Smooth muscle cell (in vitro differentiated cells): ENCODE data around the gene DCK. TPM values are rescaled to one million over a fixed set of nuclear protein-coding genes. Genes with fewer than 3 reads are reported as not detected.

Source experiments
- DNase-seq: peaks from one replicate; lab custom pipeline; 2025; ENCODE audit not compliant: unreplicated experiment; lab: John Stamatoyannopoulos, UW
- H2AFZ ChIP-seq: fragments of 200-600 bp; sonication (generic); 2 replicates; pipeline ENCODE4 v1.6.0; 2016; ENCODE audit warnings: antibody characterized with exemption, low read depth, mild to moderate bottlenecking
- H3F3A ChIP-seq: fragments of 200-600 bp; sonication (generic); 2 replicates; pipeline ENCODE4 v1.6.0; 2017; ENCODE audit warnings: antibody characterized with exemption, low read depth
- H3K27ac ChIP-seq: fragments of 200-600 bp; sonication (generic); 2 replicates; pipeline ENCODE4 v1.5.1; 2016; ENCODE audit warnings: low read depth, mild to moderate bottlenecking
- H3K27me3 ChIP-seq: fragments of 200-600 bp; sonication (generic); 2 replicates; pipeline ENCODE4 v1.6.1; 2016; ENCODE audit warnings: low read depth, mild to moderate bottlenecking
- H3K36me3 ChIP-seq: fragments of 200-600 bp; sonication (generic); 2 replicates; pipeline ENCODE4 v1.5.1; 2016; ENCODE audit warnings: low read depth
- H3K4me1 ChIP-seq: fragments of 200-600 bp; sonication (generic); 2 replicates; pipeline ENCODE4 v1.5.1; 2016; ENCODE audit warnings: low read depth
- H3K4me2 ChIP-seq: fragments of 200-600 bp; sonication (generic); 2 replicates; pipeline ENCODE4 v1.6.0; 2016; ENCODE audit warnings: mild to moderate bottlenecking
- H3K4me3 ChIP-seq: fragments of 200-600 bp; sonication (generic); 2 replicates; pipeline ENCODE4 v1.5.1; 2016; ENCODE audit warnings: mild to moderate bottlenecking
- H3K79me2 ChIP-seq: fragments of 200-600 bp; sonication (generic); 2 replicates; pipeline ENCODE4 v1.6.0; 2016; ENCODE audit warnings: low read depth, mild to moderate bottlenecking
- H3K9ac ChIP-seq: fragments of 200-600 bp; sonication (generic); 2 replicates; pipeline ENCODE4 v1.6.0; 2016; ENCODE audit warnings: low read depth
- H3K9me3 ChIP-seq: fragments of 200-600 bp; sonication (generic); replicated peaks from 2 replicates; pipeline ENCODE4 v1.5.1; 2016; ENCODE audit warnings: low read depth
- H4K20me1 ChIP-seq: fragments of 200-600 bp; sonication (generic); 2 replicates; pipeline ENCODE4 v1.6.0; 2016; ENCODE audit warnings: low read depth
- WGBS: methylation state at CpG from one replicate; pipeline ENCODE4 v1.1.7; 2016; ENCODE audit warnings: low lambda C conversion rate; 5-methylcytosine and 5-hydroxymethylcytosine counted together
- polyA plus RNA-seq: library from polyadenylated mRNA; unstranded; fragments of >200 nt; fragmentation: Nextera tagmentation; extraction: Ambion mirVana; gene quantifications from 2 replicates; pipeline ENCODE4 v1.2.1, GENCODE V29; 2016
- total RNA-seq: library from RNA; depleted of rRNA; stranded (reverse); fragments of >200 nt; gene quantifications from 2 replicates; pipeline ENCODE4 v1.2.3, GENCODE V29; 2014
- TF ChIP-seq, protein P1 (sequence below): fragments of 200-600 bp; sonication (generic); IDR thresholded peaks from 2 replicates; pipeline ENCODE4 v1.5.1; 2017; ENCODE audit warnings: borderline replicate concordance, mild to moderate bottlenecking, antibody characterized with exemption; ENCODE audit not compliant: insufficient read depth, poor library complexity, severe bottlenecking

DCK gene
- total and polyA plus RNA-seq, 2 experiments from 2014 or later, result 18.8 to 28.9 TPM

DNA sequence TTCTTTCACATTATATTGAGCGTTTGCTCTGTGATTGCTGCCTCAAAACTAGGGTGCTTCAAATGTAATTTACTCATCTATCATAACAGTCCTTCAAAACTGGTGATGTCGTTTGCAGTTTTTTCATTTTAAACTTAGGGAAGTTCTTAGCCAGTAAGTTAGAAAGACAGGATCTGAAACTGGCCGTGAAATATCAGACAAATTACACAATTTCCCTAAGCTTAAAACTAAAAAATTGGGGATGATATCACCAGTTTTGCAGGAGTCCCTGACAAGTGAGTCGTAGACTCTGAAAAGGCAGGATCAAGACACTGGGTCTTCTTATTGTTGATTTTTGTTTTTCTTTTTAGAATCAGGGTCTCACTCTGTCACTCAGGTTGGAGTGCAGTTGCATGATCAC is 46.5 kb upstream of the DCK start:
- H4K20me1 ChIP-seq, result peaks cover 78% of the 10 kb centered on the region
- H3K27me3 ChIP-seq, result no peaks in the 10 kb centered on the region
- no peak overlapping the region for H3K9ac ChIP-seq
- no peaks in the 10 kb centered on the region for H3K36me3 ChIP-seq
- peaks cover 3% of the 10 kb centered on the region for H3F3A ChIP-seq
- no peak overlapping the region for H3K4me3 ChIP-seq
- H3K27ac ChIP-seq, result no peak overlapping the region
- H3K79me2 ChIP-seq, result peaks cover 77% of the 10 kb centered on the region
- H3K4me1 ChIP-seq, result peaks cover 9% of the 10 kb centered on the region
- H3K9me3 ChIP-seq, result no peaks in the 10 kb centered on the region
- TF ChIP-seq, protein P1, sequence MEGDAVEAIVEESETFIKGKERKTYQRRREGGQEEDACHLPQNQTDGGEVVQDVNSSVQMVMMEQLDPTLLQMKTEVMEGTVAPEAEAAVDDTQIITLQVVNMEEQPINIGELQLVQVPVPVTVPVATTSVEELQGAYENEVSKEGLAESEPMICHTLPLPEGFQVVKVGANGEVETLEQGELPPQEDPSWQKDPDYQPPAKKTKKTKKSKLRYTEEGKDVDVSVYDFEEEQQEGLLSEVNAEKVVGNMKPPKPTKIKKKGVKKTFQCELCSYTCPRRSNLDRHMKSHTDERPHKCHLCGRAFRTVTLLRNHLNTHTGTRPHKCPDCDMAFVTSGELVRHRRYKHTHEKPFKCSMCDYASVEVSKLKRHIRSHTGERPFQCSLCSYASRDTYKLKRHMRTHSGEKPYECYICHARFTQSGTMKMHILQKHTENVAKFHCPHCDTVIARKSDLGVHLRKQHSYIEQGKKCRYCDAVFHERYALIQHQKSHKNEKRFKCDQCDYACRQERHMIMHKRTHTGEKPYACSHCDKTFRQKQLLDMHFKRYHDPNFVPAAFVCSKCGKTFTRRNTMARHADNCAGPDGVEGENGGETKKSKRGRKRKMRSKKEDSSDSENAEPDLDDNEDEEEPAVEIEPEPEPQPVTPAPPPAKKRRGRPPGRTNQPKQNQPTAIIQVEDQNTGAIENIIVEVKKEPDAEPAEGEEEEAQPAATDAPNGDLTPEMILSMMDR, result no peak
- H3K4me2 ChIP-seq, result no peak overlapping the region
- DNase-seq, result no peak
- no peak overlapping the region for H2AFZ ChIP-seq
- WGBS, result 94% methylated on average over 4 of the region's 4 CpGs

DNA sequence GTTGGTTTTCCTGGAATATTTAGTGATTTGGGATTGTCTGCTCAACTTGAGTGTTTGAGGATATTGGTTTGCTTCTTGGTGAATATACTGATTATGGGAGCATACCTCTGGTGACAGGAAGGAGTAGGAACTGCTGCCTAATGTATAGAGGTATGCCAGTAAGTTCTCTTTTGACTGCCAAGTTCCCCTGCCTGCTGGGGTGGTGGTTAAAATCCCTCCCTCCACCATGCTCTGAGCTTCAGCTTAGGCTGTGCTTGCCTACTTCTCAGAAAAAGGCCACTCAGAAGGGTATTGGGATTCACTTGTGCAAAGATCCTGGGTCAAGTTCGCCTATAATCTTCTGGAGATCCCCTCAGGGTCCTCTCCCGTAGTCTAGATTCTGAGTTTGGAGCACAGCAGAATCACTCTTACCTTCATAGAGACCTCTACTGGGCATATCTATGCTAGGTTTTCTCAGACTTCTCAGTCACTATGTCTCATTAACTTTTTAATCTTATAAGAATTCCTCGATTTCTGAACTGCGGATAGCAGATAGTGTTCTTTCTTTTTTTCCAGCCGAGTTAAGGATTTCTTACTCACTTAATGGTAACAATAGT is 44.7 kb upstream of the DCK start:
- peaks cover 9% of the 10 kb centered on the region for H3K4me1 ChIP-seq
- H3F3A ChIP-seq, result peaks cover 3% of the 10 kb centered on the region
- DNase-seq, result no peak
- peaks cover 74% of the 10 kb centered on the region for H4K20me1 ChIP-seq
- H2AFZ ChIP-seq, result no peak overlapping the region
- H3K79me2 ChIP-seq, result peaks cover 59% of the 10 kb centered on the region
- no peaks in the 10 kb centered on the region for H3K9me3 ChIP-seq
- H3K9ac ChIP-seq, result no peak overlapping the region
- H3K27ac ChIP-seq, result no peak overlapping the region
- no peaks in the 10 kb centered on the region for H3K27me3 ChIP-seq
- 84% methylated on average over 5 of the region's 5 CpGs for WGBS
- no peak overlapping the region for H3K4me3 ChIP-seq
- H3K4me2 ChIP-seq, result no peak overlapping the region
- TF ChIP-seq, protein P1, result no peak
- no peaks in the 10 kb centered on the region for H3K36me3 ChIP-seq

DNA sequence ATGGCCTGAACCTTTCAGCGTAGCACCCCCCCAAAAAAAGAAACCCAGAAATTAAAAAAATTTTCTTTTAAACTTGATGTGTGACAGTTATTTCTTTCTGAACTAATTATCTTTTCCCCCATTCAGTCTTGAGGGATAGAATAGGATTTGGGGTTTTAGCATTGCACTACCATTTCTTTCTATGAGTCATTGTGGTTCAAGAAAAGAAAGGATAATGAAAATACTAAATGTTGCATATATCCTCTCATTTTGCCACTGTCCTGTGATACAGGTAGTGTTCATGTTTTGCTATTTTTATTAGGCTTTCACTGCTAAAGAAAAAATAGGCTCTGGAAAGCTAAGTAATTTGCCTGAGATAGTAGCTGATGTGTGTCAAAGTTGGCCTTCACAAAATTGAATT is 39.4 kb upstream of the DCK start:
- Histone ChIP-seq H3K27me3 (no peaks in the 10 kb centered on the region), H3K9ac (no peak overlapping the region), H3K36me3 (no peaks in the 10 kb centered on the region), H3K4me3 (no peak overlapping the region), H3K4me2 (no peak overlapping the region), H3K79me2 (peaks cover 38% of the 10 kb centered on the region), H3K9me3 (no peaks in the 10 kb centered on the region), H3F3A (no peaks in the 10 kb centered on the region), H3K27ac (no peak overlapping the region), H4K20me1 (peaks cover 76% of the 10 kb centered on the region), H2AFZ (no peak overlapping the region), H3K4me1 (no peaks in the 10 kb centered on the region)
- 96% methylated on average over 1 of the region's 1 CpG for WGBS
- no peak for DNase-seq
- TF ChIP-seq, protein P1, result no peak

DNA sequence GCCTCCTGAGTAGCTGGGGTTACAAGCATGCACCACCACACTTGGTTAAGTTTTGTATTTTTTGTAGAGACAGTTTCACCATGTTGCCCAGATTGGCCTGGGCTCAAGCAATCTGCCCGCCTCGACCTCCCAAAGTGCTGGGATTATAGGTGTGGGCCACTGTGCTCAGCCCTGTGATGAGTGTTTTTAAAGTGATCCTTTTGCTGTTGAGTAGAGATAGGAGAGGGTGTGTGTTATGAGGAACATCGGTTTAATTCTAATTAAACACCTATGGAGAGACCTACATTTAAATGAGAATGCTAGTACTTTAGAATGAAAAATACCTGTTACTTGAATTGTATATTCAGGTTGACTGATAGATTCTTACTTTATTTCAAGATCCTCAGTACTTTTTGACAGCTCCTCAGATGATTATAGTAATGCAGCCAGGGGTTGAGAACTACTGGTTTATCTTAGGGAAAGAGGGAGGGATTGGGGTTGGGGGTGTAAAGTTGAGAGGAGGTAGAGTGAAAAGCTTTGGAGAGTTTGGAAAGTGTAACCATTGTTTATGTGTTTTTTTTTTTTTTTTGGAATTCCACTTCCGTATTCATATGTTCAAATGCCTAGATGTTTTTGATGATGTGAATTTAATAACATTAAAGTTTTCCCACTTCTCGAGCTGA is 36.8 kb upstream of the DCK start:
- Histone ChIP-seq H3K79me2 (peaks cover 22% of the 10 kb centered on the region), H2AFZ (no peak overlapping the region), H3F3A (no peaks in the 10 kb centered on the region), H3K4me1 (no peaks in the 10 kb centered on the region), H3K9me3 (no peaks in the 10 kb centered on the region), H3K4me2 (no peak overlapping the region), H3K9ac (no peak overlapping the region), H3K4me3 (no peak overlapping the region), H3K27me3 (no peaks in the 10 kb centered on the region), H3K27ac (no peak overlapping the region), H3K36me3 (no peaks in the 10 kb centered on the region), H4K20me1 (peaks cover 59% of the 10 kb centered on the region)
- TF ChIP-seq, protein P1, result no peak
- no peak for DNase-seq
- 91% methylated on average over 5 of the region's 5 CpGs for WGBS
